NCI-H128 (cell line): ENCODE measurements around the gene FOXN3.

ENCODE experiments used
- DNase-seq: peaks from one replicate; lab custom pipeline; 2025; ENCODE audit not compliant: unreplicated experiment; lab: John Stamatoyannopoulos, UW

FOXN3 gene

GRCh38 chr14:89110110-89110509, 306.9 kb downstream of the FOXN3 start:
- no peak for DNase-seq

GRCh38 chr14:89108608-89109007, 308.4 kb downstream of the FOXN3 start:
- no peak for DNase-seq

- DNase-seq: peak; percentile 36
Measured at GRCh38 chr14:89107626-89108025, 309.4 kb downstream of the FOXN3 start.
